Liver (tissue), 9 donors: ENCODE measurements around the gene HOXC11. TPM values are rescaled to one million over a fixed set of nuclear protein-coding genes. Genes with fewer than 3 reads are reported as not detected.

Experiments used
- DNase-seq: peaks from one replicate; pipeline ENCODE4 v3.0.0-alpha.2; 2017; ENCODE audit warnings: low spot score
- H3K27ac ChIP-seq, 2 donors: one replicate each; pipeline ENCODE4 v1.7.0; 2013; ENCODE audit warnings: inconsistent platforms in 2 of 2, low read length in 2 of 2, control low read depth in 1 of 2, low read depth in 1 of 2, mild to moderate bottlenecking in 1 of 2
- H3K27me3 ChIP-seq, 4 donors: one replicate each; pipeline versions ENCODE4 v1.6.1 to v1.7.0; 2013; ENCODE audit warnings: low read length in 3 of 4, inconsistent platforms in 1 of 4, mild to moderate bottlenecking in 1 of 4, moderate library complexity in 1 of 4; ENCODE audit not compliant: control insufficient read depth in 4 of 4, insufficient read depth in 4 of 4
- H3K36me3 ChIP-seq, 4 donors: one replicate each; pipeline versions ENCODE4 v1.6.1 to v1.7.0; 2013; ENCODE audit warnings: low read length in 3 of 4, mild to moderate bottlenecking in 3 of 4, low read depth in 1 of 4, moderate library complexity in 1 of 4; ENCODE audit not compliant: control insufficient read depth in 4 of 4, insufficient read depth in 3 of 4
- H3K4me1 ChIP-seq, 4 donors: one replicate each; pipeline versions ENCODE4 v1.6.1 to v1.7.0; 2013; ENCODE audit warnings: low read length in 3 of 4, mild to moderate bottlenecking in 3 of 4, moderate library complexity in 1 of 4; ENCODE audit not compliant: control insufficient read depth in 4 of 4, insufficient read depth in 4 of 4
- H3K4me3 ChIP-seq, 3 donors: one replicate each; pipeline versions ENCODE4 v1.6.1 to v1.7.0; 2013; ENCODE audit warnings: low read length in 3 of 3, control low read depth in 1 of 3, low read depth in 1 of 3, mild to moderate bottlenecking in 1 of 3
- H3K9ac ChIP-seq, 2 donors: one replicate each; pipeline ENCODE4 v1.7.0; 2013; ENCODE audit warnings: low read length in 2 of 2, mild to moderate bottlenecking in 2 of 2, moderate library complexity in 2 of 2, control low read depth in 1 of 2, low read depth in 1 of 2
- H3K9me3 ChIP-seq, 4 donors: one replicate each; pipeline versions ENCODE4 v1.6.1 to v1.7.0; 2013; ENCODE audit warnings: low read length in 3 of 4; ENCODE audit not compliant: control insufficient read depth in 4 of 4
- EGR1 ChIP-seq, 2 donors: IDR thresholded peaks; 2 replicates each; pipeline ENCODE4 v1.6.1; 2016 to 2018; ENCODE audit warnings: antibody characterized with exemption in 2 of 2, low read depth in 2 of 2
- FOXA1 ChIP-seq: IDR thresholded peaks from 2 replicates; pipeline ENCODE4 v1.6.1; 2016; ENCODE audit warnings: antibody characterized with exemption
- FOXA2 ChIP-seq: IDR thresholded peaks from 2 replicates; pipeline ENCODE4 v1.6.1; 2016; ENCODE audit warnings: antibody characterized with exemption
- GABPA ChIP-seq, 2 donors: IDR thresholded peaks in 1 of 2; conservative IDR thresholded peaks in 1 of 2; 2 replicates each; pipeline ENCODE4 v1.6.1; 2016; ENCODE audit warnings: antibody characterized with exemption in 2 of 2, mild to moderate bottlenecking in 1 of 2, moderate library complexity in 1 of 2
- HNF4A ChIP-seq, 2 donors: conservative IDR thresholded peaks; 2 replicates each; pipeline ENCODE4 v1.6.1; 2016; ENCODE audit warnings: antibody characterized with exemption in 2 of 2, mild to moderate bottlenecking in 2 of 2
- HNF4G ChIP-seq: IDR thresholded peaks from 2 replicates; pipeline ENCODE4 v1.6.1; 2016; ENCODE audit warnings: antibody characterized with exemption
- JUND ChIP-seq, 2 donors: IDR thresholded peaks; 2 replicates each; pipeline ENCODE4 v1.6.1; 2016; ENCODE audit warnings: antibody characterized with exemption in 2 of 2
- NR2F2 ChIP-seq: IDR thresholded peaks from 2 replicates; pipeline ENCODE4 v1.6.1; 2016; ENCODE audit warnings: antibody characterized with exemption
- RAD21 ChIP-seq, 2 donors: IDR thresholded peaks; 2 replicates each; pipeline ENCODE4 v1.6.1; 2016; ENCODE audit warnings: antibody characterized with exemption in 2 of 2, mild to moderate bottlenecking in 2 of 2
- REST ChIP-seq: IDR thresholded peaks from 2 replicates; pipeline ENCODE4 v1.6.1; 2016; ENCODE audit warnings: antibody characterized with exemption, mild to moderate bottlenecking
- RXRA ChIP-seq, 2 donors: IDR thresholded peaks; 2 replicates each; pipeline ENCODE4 v1.6.1; 2017 to 2018; ENCODE audit warnings: antibody characterized with exemption in 2 of 2, mild to moderate bottlenecking in 1 of 2
- SP1 ChIP-seq: IDR thresholded peaks from 2 replicates; pipeline ENCODE4 v1.6.1; 2018; ENCODE audit warnings: antibody characterized with exemption, mild to moderate bottlenecking
- TAF1 ChIP-seq: conservative IDR thresholded peaks from 2 replicates; pipeline ENCODE4 v1.6.1; 2016; ENCODE audit warnings: antibody characterized with exemption, mild to moderate bottlenecking
- YY1 ChIP-seq: IDR thresholded peaks from 2 replicates; pipeline ENCODE4 v1.6.1; 2016; ENCODE audit warnings: antibody characterized with exemption, mild to moderate bottlenecking
- ZBTB33 ChIP-seq: IDR thresholded peaks from 2 replicates; pipeline ENCODE4 v1.6.1; 2016; ENCODE audit warnings: antibody characterized with exemption
- WGBS: extraction: QIAGEN DNeasy Blood & Tissue Kit; methylation state at CpG from one replicate; pipeline ENCODE4 v1.1.7; 2013; 5-methylcytosine and 5-hydroxymethylcytosine counted together
- polyA plus RNA-seq, 2 donors: library from polyadenylated mRNA; stranded (reverse) in 1 of 2; unstranded in 1 of 2; fragments of 200-250 nt in 1 of 2; fragments of >200 nt in 1 of 2; fragmentation: Nextera tagmentation in 1 of 2; extraction: Ambion mirVana in 1 of 2; gene quantifications; one replicate each; pipeline versions ENCODE4 v1.2.1 to v1.2.3, GENCODE V29; 2013 to 2015
- total RNA-seq, 2 donors: library from RNA; depleted of rRNA; stranded (reverse); fragments of >200 nt; gene quantifications; one replicate each; pipeline ENCODE4 v1.2.3, GENCODE V29; 2014
- TF ChIP-seq, protein P1 (sequence below): IDR thresholded peaks from 2 replicates; pipeline ENCODE4 v1.6.1; 2016; ENCODE audit warnings: antibody characterized with exemption
- TF ChIP-seq, protein P2 (sequence below): IDR thresholded peaks from 2 replicates; pipeline ENCODE4 v1.6.1; 2016; ENCODE audit warnings: antibody characterized with exemption
- TF ChIP-seq, protein P3 (sequence below): fragments of 150-350 bp; IDR thresholded peaks from 2 replicates; pipeline ENCODE4 v1.5.1; 2017; ENCODE audit warnings: improper control_type of control experiment, low read depth, low read length; ENCODE audit not compliant: missing input control
- donor health status: healthy.
- donor health status: healthy.
- donor health status: healthy.
- donor health status: healthy.
- donor health status: healthy.

The HOXC11 gene
- total and polyA plus RNA-seq, 4 donors, result not detected

GRCh38 chr12:53997204-53998109 lies 24.5 kb downstream of the HOXC11 start:
- Histone ChIP-seq H3K9ac (no peak overlapping the region), H3K9me3 (no peaks in the 10 kb centered on the region), H3K4me1 (peaks cover 15 to 27% (median 19%) of the 10 kb centered on the region in 4 donors), H3K4me3 (no peak overlapping the region), H3K27ac (no peak overlapping the region), H3K36me3 (no peaks in the 10 kb centered on the region), H3K27me3 (peaks cover 12 to 58% (median 18%) of the 10 kb centered on the region in 4 donors)
- TF ChIP-seq RAD21 (IDR thresholded peaks at IDR 0.05), result no peak
- no peak for TF ChIP-seq GABPA (IDR thresholded peaks at IDR 0.05 in 1 of 2, conservative IDR thresholded peaks at IDR 0.05 in 1 of 2)
- no peak for TF ChIP-seq FOXA2
- TF ChIP-seq JUND (IDR thresholded peaks at IDR 0.05), result no peak
- TF ChIP-seq HNF4G, result no peak
- no peak for TF ChIP-seq ZBTB33
- TF ChIP-seq YY1, result no peak
- TF ChIP-seq NR2F2, result no peak
- no peak for TF ChIP-seq FOXA1
- no peak for TF ChIP-seq TAF1
- TF ChIP-seq HNF4A (conservative IDR thresholded peaks at IDR 0.05), result no peak
- TF ChIP-seq, protein P1, sequence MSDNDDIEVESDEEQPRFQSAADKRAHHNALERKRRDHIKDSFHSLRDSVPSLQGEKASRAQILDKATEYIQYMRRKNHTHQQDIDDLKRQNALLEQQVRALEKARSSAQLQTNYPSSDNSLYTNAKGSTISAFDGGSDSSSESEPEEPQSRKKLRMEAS, result no peak
- TF ChIP-seq REST, result no peak
- TF ChIP-seq EGR1 (IDR thresholded peaks at IDR 0.05; ENCODE audit: low read depth in 2 of 2), result no peak
- TF ChIP-seq RXRA (IDR thresholded peaks at IDR 0.05), result no peak
- TF ChIP-seq, protein P2, sequence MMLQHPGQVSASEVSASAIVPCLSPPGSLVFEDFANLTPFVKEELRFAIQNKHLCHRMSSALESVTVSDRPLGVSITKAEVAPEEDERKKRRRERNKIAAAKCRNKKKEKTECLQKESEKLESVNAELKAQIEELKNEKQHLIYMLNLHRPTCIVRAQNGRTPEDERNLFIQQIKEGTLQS, result no peak
- TF ChIP-seq, protein P3, sequence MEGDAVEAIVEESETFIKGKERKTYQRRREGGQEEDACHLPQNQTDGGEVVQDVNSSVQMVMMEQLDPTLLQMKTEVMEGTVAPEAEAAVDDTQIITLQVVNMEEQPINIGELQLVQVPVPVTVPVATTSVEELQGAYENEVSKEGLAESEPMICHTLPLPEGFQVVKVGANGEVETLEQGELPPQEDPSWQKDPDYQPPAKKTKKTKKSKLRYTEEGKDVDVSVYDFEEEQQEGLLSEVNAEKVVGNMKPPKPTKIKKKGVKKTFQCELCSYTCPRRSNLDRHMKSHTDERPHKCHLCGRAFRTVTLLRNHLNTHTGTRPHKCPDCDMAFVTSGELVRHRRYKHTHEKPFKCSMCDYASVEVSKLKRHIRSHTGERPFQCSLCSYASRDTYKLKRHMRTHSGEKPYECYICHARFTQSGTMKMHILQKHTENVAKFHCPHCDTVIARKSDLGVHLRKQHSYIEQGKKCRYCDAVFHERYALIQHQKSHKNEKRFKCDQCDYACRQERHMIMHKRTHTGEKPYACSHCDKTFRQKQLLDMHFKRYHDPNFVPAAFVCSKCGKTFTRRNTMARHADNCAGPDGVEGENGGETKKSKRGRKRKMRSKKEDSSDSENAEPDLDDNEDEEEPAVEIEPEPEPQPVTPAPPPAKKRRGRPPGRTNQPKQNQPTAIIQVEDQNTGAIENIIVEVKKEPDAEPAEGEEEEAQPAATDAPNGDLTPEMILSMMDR, result no peak
- TF ChIP-seq SP1, result no peak
- no peak for DNase-seq
- WGBS, result 11% methylated on average over 35 of the region's 35 CpGs
